ENCODE results near the gene STPG3. TPM values are rescaled to one million over a fixed set of nuclear protein-coding genes. Genes with fewer than 3 reads are reported as not detected.

Gene STPG3
- total RNA-seq, 4 donors from 2014 or later, result not detected

GRCh38 chr9:137262909-137263285 is 11.8 kb downstream of the STPG3 start:
- Histone ChIP-seq H3K4me1 (peaks cover 7 to 10% (median 8%) of the 10 kb centered on the region in 4 donors), H3K27ac (replicated peaks in 1 of 4) (no peak overlapping the region), H3K27me3 (no peaks in the 10 kb centered on the region), H3K36me3 (peaks cover 29 to 72% (median 65%) of the 10 kb centered on the region in 4 donors), H3K4me3 (no peak overlapping the region), H3K9me3 (no peaks in the 10 kb centered on the region)
- TF ChIP-seq CTCF (IDR thresholded peaks at IDR 0.05), result no peak
- no peak for TF ChIP-seq POLR2AphosphoS5 (IDR thresholded peaks at IDR 0.05)
- no peak for TF ChIP-seq POLR2A (IDR thresholded peaks at IDR 0.05; ENCODE audit: low read depth)
- intact Hi-C loops (cut with DNase I), result no loop called here
- WGBS, result 87% methylated on average over 24 of the region's 24 CpGs
- DNase-seq (ENCODE audit: extremely low spot score), result no peak

DNA sequence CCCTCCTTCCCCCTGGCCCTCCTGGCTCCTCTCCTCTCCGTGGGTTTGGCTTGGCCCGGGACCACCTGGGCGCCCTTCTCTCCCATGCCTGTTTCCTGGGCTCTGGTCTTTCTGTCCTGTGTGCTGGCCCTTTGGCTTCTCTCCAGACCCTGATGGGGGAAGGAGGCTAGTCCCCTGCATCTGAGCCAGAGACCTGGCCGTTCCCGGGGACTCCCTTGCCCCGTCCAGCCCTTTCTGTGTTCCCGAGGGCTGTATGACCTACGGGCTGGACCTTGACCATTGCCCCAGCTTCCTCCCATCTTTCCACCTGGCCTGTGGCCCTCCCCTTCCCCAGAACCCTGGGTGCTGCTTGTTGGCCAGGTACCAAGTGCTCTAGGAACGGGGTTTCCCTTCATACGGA is 12.4 kb downstream of the STPG3 start:
- peaks cover 29 to 73% (median 62%) of the 10 kb centered on the region in 4 donors for H3K36me3 ChIP-seq
- 78% methylated on average over 7 of the region's 10 CpGs for WGBS

GRCh38 chr9:137264067-137264466 is 13.0 kb downstream of the STPG3 start:
- DNase-seq (ENCODE audit: extremely low spot score), result no peak
- Histone ChIP-seq H3K27me3 (no peaks in the 10 kb centered on the region), H3K4me1 (peaks cover 18 to 22% (median 20%) of the 10 kb centered on the region in 4 donors), H3K9me3 (no peaks in the 10 kb centered on the region), H3K36me3 (peaks cover 29 to 73% (median 57%) of the 10 kb centered on the region in 4 donors), H3K27ac (replicated peaks in 1 of 4) (no peak overlapping the region), H3K4me3 (no peak overlapping the region)
- 89% methylated on average over 11 of the region's 22 CpGs for WGBS
- TF ChIP-seq CTCF (IDR thresholded peaks at IDR 0.05) (no peak), EP300 (IDR thresholded peaks at IDR 0.05) (no peak), POLR2AphosphoS5 (IDR thresholded peaks at IDR 0.05) (no peak), POLR2A (IDR thresholded peaks at IDR 0.05; ENCODE audit: low read depth) (no peak)
- intact Hi-C loops (cut with DNase I), result no loop called here

More for the DNA sequence above, 12.4 kb downstream of the STPG3 start:
- H3K27me3 ChIP-seq, result no peaks in the 10 kb centered on the region
- no peak overlapping the region for H3K4me3 ChIP-seq
- no peak for DNase-seq (ENCODE audit: extremely low spot score)
- no peak overlapping the region for H3K27ac ChIP-seq (replicated peaks in 1 of 4)
- peaks cover 13 to 16% (median 14%) of the 10 kb centered on the region in 4 donors for H3K4me1 ChIP-seq
- intact Hi-C loops (cut with DNase I), result no loop called here
- TF ChIP-seq POLR2A (IDR thresholded peaks at IDR 0.05; ENCODE audit: low read depth) (no peak), CTCF (IDR thresholded peaks at IDR 0.05) (no peak), POLR2AphosphoS5 (IDR thresholded peaks at IDR 0.05) (no peak), EP300 (IDR thresholded peaks at IDR 0.05) (no peak)
- no peaks in the 10 kb centered on the region for H3K9me3 ChIP-seq

GRCh38 chr9:137265496-137266161 is 14.5 kb downstream of the STPG3 start:
- H3K36me3 ChIP-seq, result peaks cover 29 to 80% (median 54%) of the 10 kb centered on the region in 4 donors

More at GRCh38 chr9:137265496-137266161, 14.5 kb downstream of the STPG3 start:
- no peak for DNase-seq (ENCODE audit: extremely low spot score)
- Histone ChIP-seq H3K4me3 (no peak overlapping the region), H3K9me3 (no peaks in the 10 kb centered on the region), H3K4me1 (peaks cover 27 to 32% (median 30%) of the 10 kb centered on the region in 4 donors), H3K27ac (replicated peaks in 1 of 4) (no peak overlapping the region), H3K27me3 (no peaks in the 10 kb centered on the region)
- no peak for TF ChIP-seq POLR2AphosphoS5 (IDR thresholded peaks at IDR 0.05)
- no peak for TF ChIP-seq CTCF (IDR thresholded peaks at IDR 0.05)
- no peak for TF ChIP-seq EP300 (IDR thresholded peaks at IDR 0.05)
- no peak for TF ChIP-seq POLR2A (IDR thresholded peaks at IDR 0.05; ENCODE audit: low read depth)
- 100% methylated on average over 4 of the region's 29 CpGs for WGBS
- intact Hi-C loops (cut with DNase I), result no loop called here
